Esophagus muscularis mucosa (tissue), 4 donors: ENCODE measurements around the gene CCDC201. TPM values are rescaled to one million over a fixed set of nuclear protein-coding genes. Genes with fewer than 3 reads are reported as not detected.

Experiments
- DNase-seq: peaks from one replicate; pipeline ENCODE4 v3.0.0-alpha.2; 2017; ENCODE audit errors: extremely low spot score
- H3K27ac ChIP-seq, 4 donors: fragments of 200-600 bp; sonication (generic); replicated peaks in 1 of 4; 1 replicate in 3 of 4; 2 replicates in 1 of 4; pipeline ENCODE4 v1.5.1; 2016 to 2019; ENCODE audit warnings: mild to moderate bottlenecking in 1 of 4
- H3K27me3 ChIP-seq, 4 donors: fragments of 200-600 bp; sonication (generic); one replicate each; pipeline versions ENCODE4 v1.5.1 to v1.6.0; 2016 to 2019
- H3K36me3 ChIP-seq, 4 donors: fragments of 200-600 bp; sonication (generic); one replicate each; pipeline ENCODE4 v1.5.1; 2016 to 2019
- H3K4me1 ChIP-seq, 4 donors: fragments of 200-600 bp; sonication (generic); one replicate each; pipeline ENCODE4 v1.5.1; 2016 to 2019
- H3K4me3 ChIP-seq, 4 donors: fragments of 200-600 bp; sonication (generic); 1 replicate in 2 of 4; 2 replicates in 2 of 4; pipeline ENCODE4 v1.5.1; 2016 to 2019; ENCODE audit warnings: mild to moderate bottlenecking in 4 of 4, moderate library complexity in 1 of 4
- H3K9me3 ChIP-seq, 4 donors: fragments of 200-600 bp; sonication (generic); 1 replicate in 3 of 4; 2 replicates in 1 of 4; pipeline ENCODE4 v1.5.1; 2016 to 2019
- CTCF ChIP-seq, 3 experiments: fragments of 200-600 bp in 2 of 3; fragments of 450-650 bp in 1 of 3; sonication (generic) in 2 of 3; IDR thresholded peaks; one replicate each; pipeline ENCODE4 v1.5.1; 2017 to 2019; ENCODE audit warnings: antibody characterized with exemption in 3 of 3, mild to moderate bottlenecking in 2 of 3, moderate library complexity in 1 of 3
- EP300 ChIP-seq: sonication (generic); formaldehyde crosslinking; IDR thresholded peaks from one replicate; pipeline ENCODE4 v1.6.1; 2017; ENCODE audit warnings: antibody characterized with exemption
- POLR2A ChIP-seq: fragments of 450-650 bp; IDR thresholded peaks from one replicate; pipeline ENCODE4 v1.6.1; 2017; ENCODE audit warnings: antibody characterized with exemption, moderate library complexity, mild to moderate bottlenecking, low read depth
- POLR2AphosphoS5 ChIP-seq, 2 donors: sonication (generic); formaldehyde crosslinking; IDR thresholded peaks; one replicate each; pipeline ENCODE4 v1.6.1; 2017; ENCODE audit warnings: antibody characterized with exemption in 2 of 2
- WGBS: methylation state at CpG from one replicate; pipeline ENCODE4 v1.1.5; 2018; 5-methylcytosine and 5-hydroxymethylcytosine counted together
- intact Hi-C: fragments of 100-400 bp; cut with DNase I; formaldehyde crosslinking; loops from one replicate; pipeline ENCODE4 v1.15.1; 2023
- total RNA-seq, 4 donors: library from RNA; depleted of rRNA; stranded (reverse); fragments of >200 nt; gene quantifications; one replicate each; pipeline versions ENCODE4 v1.1.0 to v1.2.1, GENCODE V29; 2016

CCDC201 gene
- total RNA-seq, 4 donors from 2014 or later = not detected

- DNase-seq = peak; percentile 89
- H3K36me3 ChIP-seq = peaks cover 0 to 21% (median 0%) of the 10 kb centered on the region in 4 donors
- H3K4me1 ChIP-seq = peaks cover 32 to 60% (median 54%) of the 10 kb centered on the region in 4 donors
- peak overlapping the region in 1 of 4 donors; percentile 34 for H3K27ac ChIP-seq
- 21% methylated on average over 18 of the region's 19 CpGs for WGBS
- peak overlapping the region; percentile 56 to 65 (median 56) for H3K4me3 ChIP-seq
- peaks cover 0 to 74% (median 19%) of the 10 kb centered on the region in 4 donors for H3K27me3 ChIP-seq
- no peak for TF ChIP-seq POLR2A
- no peak for TF ChIP-seq CTCF (IDR thresholded peaks at IDR 0.05)
- TF ChIP-seq EP300 = no peak
- TF ChIP-seq POLR2AphosphoS5 (IDR thresholded peaks at IDR 0.05) = no peak
- no peaks in the 10 kb centered on the region for H3K9me3 ChIP-seq
- intact Hi-C loops = loop anchor here (2.0 to 5.0 kb wide), 3 partner anchors 432 to 1332 kb away; no protein-coding TSS in a partner anchor
These were observed 47.1 kb upstream of the CCDC201 start for GRCh38 chr7:45919993-45920459.

GRCh38 chr7:45919231-45919784 is 46.4 kb upstream of the CCDC201 start:
- 34% methylated on average over 9 of the region's 9 CpGs for WGBS
- no peak for DNase-seq
- no peaks in the 10 kb centered on the region for H3K9me3 ChIP-seq
- TF ChIP-seq POLR2A (no peak), EP300 (no peak), CTCF (IDR thresholded peaks at IDR 0.05) (no peak), POLR2AphosphoS5 (IDR thresholded peaks at IDR 0.05) (no peak)
- H3K27ac ChIP-seq = no peak overlapping the region
- H3K4me3 ChIP-seq = peak overlapping the region; percentile 56 to 65 (median 56)
- intact Hi-C loops = loop anchor here (5.0 kb wide), 2 partner anchors 433 to 1333 kb away; no protein-coding TSS in a partner anchor
- H3K36me3 ChIP-seq = peaks cover 0 to 28% (median 2%) of the 10 kb centered on the region in 4 donors
- H3K4me1 ChIP-seq = peaks cover 32 to 58% (median 54%) of the 10 kb centered on the region in 4 donors
- peaks cover 0 to 78% (median 19%) of the 10 kb centered on the region in 4 donors for H3K27me3 ChIP-seq

GRCh38 chr7:45918556-45918955 is 45.7 kb upstream of the CCDC201 start:
- no peak for DNase-seq
- Histone ChIP-seq H3K27me3 (peaks cover 0 to 78% (median 19%) of the 10 kb centered on the region in 4 donors), H3K36me3 (peaks cover 0 to 33% (median 3%) of the 10 kb centered on the region in 4 donors), H3K27ac (no peak overlapping the region), H3K4me1 (peaks cover 32 to 52% (median 51%) of the 10 kb centered on the region in 4 donors), H3K9me3 (no peaks in the 10 kb centered on the region), H3K4me3 (peak overlapping the region in 1 of 4 donors; percentile 10)
- TF ChIP-seq POLR2AphosphoS5 (IDR thresholded peaks at IDR 0.05) (no peak), EP300 (no peak), POLR2A (no peak), CTCF (IDR thresholded peaks at IDR 0.05) (no peak)
- 93% methylated on average over 2 of the region's 2 CpGs for WGBS
- intact Hi-C loops = loop anchor here (5.0 kb wide), 2 partner anchors 434 to 1334 kb away; no protein-coding TSS in a partner anchor

- peak overlapping the region in 3 of 4 donors; percentile 10 to 22 (median 21) for H3K4me3 ChIP-seq
- H3K27me3 ChIP-seq = peaks cover 0 to 74% (median 19%) of the 10 kb centered on the region in 4 donors
- no peak overlapping the region for H3K27ac ChIP-seq
- peaks cover 26 to 46% (median 42%) of the 10 kb centered on the region in 4 donors for H3K4me1 ChIP-seq
- TF ChIP-seq EP300 (no peak), CTCF (IDR thresholded peaks at IDR 0.05) (peak; percentile 82 to 97 (median 93)), POLR2AphosphoS5 (IDR thresholded peaks at IDR 0.05) (peak in 1 of 2 donors; percentile 39)
- H3K36me3 ChIP-seq = peaks cover 0 to 41% (median 3%) of the 10 kb centered on the region in 4 donors
- intact Hi-C loops = loop anchor here (2.0 to 5.0 kb wide), 3 partner anchors 435 to 1335 kb away; no protein-coding TSS in a partner anchor
- H3K9me3 ChIP-seq = no peaks in the 10 kb centered on the region
- WGBS = 24% methylated on average over 4 of the region's 15 CpGs
- DNase-seq = peak; percentile 93
These were observed 44.8 kb upstream of the CCDC201 start for GRCh38 chr7:45917658-45918057.
